ENCODE measurements around the gene UPF3A.

Gene UPF3A

GRCh38 chr13:114321256-114321655 lies 39.9 kb downstream of the UPF3A start:
- no peak overlapping the region for H3K23ac ChIP-seq (ENCODE audit: low read length)
- H2AK5ac ChIP-seq (ENCODE audit: low read length), result no peak overlapping the region
- H3K4me3 ChIP-seq (ENCODE audit: low read length), result no peak overlapping the region
- H3K9ac ChIP-seq (ENCODE audit: low read length), result no peak overlapping the region
- peaks cover 15% of the 10 kb centered on the region for H3K79me1 ChIP-seq (ENCODE audit: low read length)
- no peak overlapping the region for H2BK5ac ChIP-seq (ENCODE audit: low read length)
- H3K4me2 ChIP-seq (ENCODE audit: low read length), result no peak overlapping the region
- peaks cover 10% of the 10 kb centered on the region for H3K36me3 ChIP-seq (ENCODE audit: control insufficient read depth, insufficient read depth, low read length)
- H2BK120ac ChIP-seq (ENCODE audit: low read depth, low read length), result no peak overlapping the region
- no peak overlapping the region for H3K18ac ChIP-seq (ENCODE audit: low read length)
- no peak overlapping the region for H4K8ac ChIP-seq (ENCODE audit: low read depth, low read length)
- no peak overlapping the region for H3K4ac ChIP-seq (ENCODE audit: low read depth, low read length)
- no CpG with 5 or more reads among the region's 3 CpGs for WGBS (ENCODE audit: extremely low coverage, insufficient coverage, low lambda C conversion rate)
- no peak overlapping the region for H3K56ac ChIP-seq (ENCODE audit: low read length)
- H3K4me1 ChIP-seq (ENCODE audit: control insufficient read depth, low read depth, low read length), result no peaks in the 10 kb centered on the region
- no peak overlapping the region for H2BK15ac ChIP-seq (replicated peaks; ENCODE audit: low read depth)
- peaks cover 16% of the 10 kb centered on the region for H3K79me2 ChIP-seq (ENCODE audit: control insufficient read depth, insufficient read depth, low read length)
- H4K5ac ChIP-seq (ENCODE audit: low read length), result no peak overlapping the region
- H3K27me3 ChIP-seq (ENCODE audit: insufficient read depth, low read length, poor library complexity), result no peaks in the 10 kb centered on the region
- no peak for DNase-seq
- no peak overlapping the region for H3K27ac ChIP-seq (ENCODE audit: low read depth, low read length)

- H3K23ac ChIP-seq (ENCODE audit: low read length), result no peak overlapping the region
- no peak overlapping the region for H3K56ac ChIP-seq (ENCODE audit: low read length)
- peaks cover 13% of the 10 kb centered on the region for H3K79me1 ChIP-seq (ENCODE audit: low read length)
- H3K27ac ChIP-seq (ENCODE audit: low read depth, low read length), result no peak overlapping the region
- H4K5ac ChIP-seq (ENCODE audit: low read length), result no peak overlapping the region
- no peaks in the 10 kb centered on the region for H3K27me3 ChIP-seq (ENCODE audit: insufficient read depth, low read length, poor library complexity)
- H3K4me2 ChIP-seq (ENCODE audit: low read length), result no peak overlapping the region
- WGBS (ENCODE audit: extremely low coverage, insufficient coverage, low lambda C conversion rate), result no CpG with 5 or more reads among the region's 2 CpGs
- no peak overlapping the region for H3K9ac ChIP-seq (ENCODE audit: low read length)
- no peak overlapping the region for H3K18ac ChIP-seq (ENCODE audit: low read length)
- no peak overlapping the region for H2AK5ac ChIP-seq (ENCODE audit: low read length)
- H4K8ac ChIP-seq (ENCODE audit: low read depth, low read length), result no peak overlapping the region
- no peak overlapping the region for H2BK15ac ChIP-seq (replicated peaks; ENCODE audit: low read depth)
- H3K4me1 ChIP-seq (ENCODE audit: control insufficient read depth, low read depth, low read length), result no peaks in the 10 kb centered on the region
- H3K36me3 ChIP-seq (ENCODE audit: control insufficient read depth, insufficient read depth, low read length), result peaks cover 10% of the 10 kb centered on the region
- H2BK120ac ChIP-seq (ENCODE audit: low read depth, low read length), result no peak overlapping the region
- no peak overlapping the region for H2BK5ac ChIP-seq (ENCODE audit: low read length)
- no peak for DNase-seq
- no peak overlapping the region for H3K4me3 ChIP-seq (ENCODE audit: low read length)
- H3K4ac ChIP-seq (ENCODE audit: low read depth, low read length), result no peak overlapping the region
- peaks cover 11% of the 10 kb centered on the region for H3K79me2 ChIP-seq (ENCODE audit: control insufficient read depth, insufficient read depth, low read length)
Measured at GRCh38 chr13:114323349-114323748, 41.9 kb downstream of the UPF3A start.

- no peak overlapping the region for H3K4ac ChIP-seq (ENCODE audit: low read depth, low read length)
- no peak overlapping the region for H2AK5ac ChIP-seq (ENCODE audit: low read length)
- no peaks in the 10 kb centered on the region for H3K4me1 ChIP-seq (ENCODE audit: control insufficient read depth, low read depth, low read length)
- H4K5ac ChIP-seq (ENCODE audit: low read length), result no peak overlapping the region
- H3K18ac ChIP-seq (ENCODE audit: low read length), result no peak overlapping the region
- no peak overlapping the region for H3K4me3 ChIP-seq (ENCODE audit: low read length)
- no peak overlapping the region for H4K8ac ChIP-seq (ENCODE audit: low read depth, low read length)
- H3K27ac ChIP-seq (ENCODE audit: low read depth, low read length), result no peak overlapping the region
- no peak overlapping the region for H3K4me2 ChIP-seq (ENCODE audit: low read length)
- H3K36me3 ChIP-seq (ENCODE audit: control insufficient read depth, insufficient read depth, low read length), result peaks cover 10% of the 10 kb centered on the region
- H3K9ac ChIP-seq (ENCODE audit: low read length), result no peak overlapping the region
- no peak for DNase-seq
- H3K56ac ChIP-seq (ENCODE audit: low read length), result no peak overlapping the region
- H3K27me3 ChIP-seq (ENCODE audit: insufficient read depth, low read length, poor library complexity), result no peaks in the 10 kb centered on the region
- H2BK5ac ChIP-seq (ENCODE audit: low read length), result no peak overlapping the region
- no peak overlapping the region for H2BK120ac ChIP-seq (ENCODE audit: low read depth, low read length)
- no peak overlapping the region for H2BK15ac ChIP-seq (replicated peaks; ENCODE audit: low read depth)
- no CpG with 5 or more reads among the region's 4 CpGs for WGBS (ENCODE audit: extremely low coverage, insufficient coverage, low lambda C conversion rate)
- H3K23ac ChIP-seq (ENCODE audit: low read length), result no peak overlapping the region
- H3K79me1 ChIP-seq (ENCODE audit: low read length), result peaks cover 12% of the 10 kb centered on the region
- peaks cover 8% of the 10 kb centered on the region for H3K79me2 ChIP-seq (ENCODE audit: control insufficient read depth, insufficient read depth, low read length)
Measured at GRCh38 chr13:114324334-114324733, 42.9 kb downstream of the UPF3A start.

GRCh38 chr13:114325729-114326128 lies 44.3 kb downstream of the UPF3A start:
- Histone ChIP-seq H3K4me3 (ENCODE audit: low read length) (no peak overlapping the region), H3K36me3 (ENCODE audit: control insufficient read depth, insufficient read depth, low read length) (peaks cover 10% of the 10 kb centered on the region), H3K27ac (ENCODE audit: low read depth, low read length) (no peak overlapping the region), H3K79me1 (ENCODE audit: low read length) (peaks cover 4% of the 10 kb centered on the region), H2AK5ac (ENCODE audit: low read length) (no peak overlapping the region), H4K8ac (ENCODE audit: low read depth, low read length) (no peak overlapping the region), H3K4me2 (ENCODE audit: low read length) (no peak overlapping the region), H3K79me2 (ENCODE audit: control insufficient read depth, insufficient read depth, low read length) (no peaks in the 10 kb centered on the region), H3K27me3 (ENCODE audit: insufficient read depth, low read length, poor library complexity) (no peaks in the 10 kb centered on the region), H3K4me1 (ENCODE audit: control insufficient read depth, low read depth, low read length) (no peaks in the 10 kb centered on the region), H2BK5ac (ENCODE audit: low read length) (no peak overlapping the region), H4K5ac (ENCODE audit: low read length) (no peak overlapping the region), H3K23ac (ENCODE audit: low read length) (no peak overlapping the region), H3K9ac (ENCODE audit: low read length) (no peak overlapping the region), H3K18ac (ENCODE audit: low read length) (no peak overlapping the region), H2BK120ac (ENCODE audit: low read depth, low read length) (no peak overlapping the region), H2BK15ac (replicated peaks; ENCODE audit: low read depth) (no peak overlapping the region), H3K56ac (ENCODE audit: low read length) (no peak overlapping the region), H3K4ac (ENCODE audit: low read depth, low read length) (no peak overlapping the region)
- WGBS (ENCODE audit: extremely low coverage, insufficient coverage, low lambda C conversion rate), result no CpG with 5 or more reads among the region's 3 CpGs
- DNase-seq, result no peak

GRCh38 chr13:114328034-114328433 lies 46.6 kb downstream of the UPF3A start:
- DNase-seq, result no peak
- Histone ChIP-seq H2BK15ac (replicated peaks; ENCODE audit: low read depth) (no peak overlapping the region), H3K4me3 (ENCODE audit: low read length) (no peak overlapping the region), H3K79me2 (ENCODE audit: control insufficient read depth, insufficient read depth, low read length) (no peaks in the 10 kb centered on the region), H3K36me3 (ENCODE audit: control insufficient read depth, insufficient read depth, low read length) (peaks cover 8% of the 10 kb centered on the region), H2BK5ac (ENCODE audit: low read length) (no peak overlapping the region), H3K9ac (ENCODE audit: low read length) (no peak overlapping the region), H3K4me1 (ENCODE audit: control insufficient read depth, low read depth, low read length) (no peaks in the 10 kb centered on the region), H3K18ac (ENCODE audit: low read length) (no peak overlapping the region), H4K8ac (ENCODE audit: low read depth, low read length) (no peak overlapping the region), H3K23ac (ENCODE audit: low read length) (no peak overlapping the region), H4K5ac (ENCODE audit: low read length) (no peak overlapping the region), H2AK5ac (ENCODE audit: low read length) (no peak overlapping the region), H3K79me1 (ENCODE audit: low read length) (peaks cover 4% of the 10 kb centered on the region), H3K4ac (ENCODE audit: low read depth, low read length) (no peak overlapping the region), H2BK120ac (ENCODE audit: low read depth, low read length) (no peak overlapping the region), H3K4me2 (ENCODE audit: low read length) (no peak overlapping the region), H3K27me3 (ENCODE audit: insufficient read depth, low read length, poor library complexity) (no peaks in the 10 kb centered on the region), H3K56ac (ENCODE audit: low read length) (no peak overlapping the region), H3K27ac (ENCODE audit: low read depth, low read length) (no peak overlapping the region)
- no CpG with 5 or more reads among the region's 6 CpGs for WGBS (ENCODE audit: extremely low coverage, insufficient coverage, low lambda C conversion rate)

GRCh38 chr13:114328595-114328994 lies 47.2 kb downstream of the UPF3A start:
- Histone ChIP-seq H3K9ac (ENCODE audit: low read length) (no peak overlapping the region), H3K79me1 (ENCODE audit: low read length) (peaks cover 4% of the 10 kb centered on the region), H3K4me2 (ENCODE audit: low read length) (no peak overlapping the region), H2BK15ac (replicated peaks; ENCODE audit: low read depth) (no peak overlapping the region), H3K4me1 (ENCODE audit: control insufficient read depth, low read depth, low read length) (no peaks in the 10 kb centered on the region), H3K27me3 (ENCODE audit: insufficient read depth, low read length, poor library complexity) (no peaks in the 10 kb centered on the region), H3K23ac (ENCODE audit: low read length) (no peak overlapping the region), H3K79me2 (ENCODE audit: control insufficient read depth, insufficient read depth, low read length) (no peaks in the 10 kb centered on the region), H3K36me3 (ENCODE audit: control insufficient read depth, insufficient read depth, low read length) (peaks cover 8% of the 10 kb centered on the region), H3K27ac (ENCODE audit: low read depth, low read length) (no peak overlapping the region), H2AK5ac (ENCODE audit: low read length) (no peak overlapping the region), H2BK120ac (ENCODE audit: low read depth, low read length) (no peak overlapping the region), H3K4ac (ENCODE audit: low read depth, low read length) (no peak overlapping the region), H2BK5ac (ENCODE audit: low read length) (no peak overlapping the region), H4K5ac (ENCODE audit: low read length) (no peak overlapping the region), H3K18ac (ENCODE audit: low read length) (no peak overlapping the region), H3K56ac (ENCODE audit: low read length) (no peak overlapping the region), H3K4me3 (ENCODE audit: low read length) (no peak overlapping the region), H4K8ac (ENCODE audit: low read depth, low read length) (no peak overlapping the region)
- WGBS (ENCODE audit: extremely low coverage, insufficient coverage, low lambda C conversion rate), result no CpG with 5 or more reads among the region's 1 CpG
- DNase-seq, result no peak
